Stimulated activated memory B cell treated with anti-CD40 and anti-IgM and Interleukin-4, amounts not matched to agents 10 μg/mL and 1 μg/mL and 100 μg/mL, for 72 hours (primary cell): Measurements from ENCODE around the gene C1orf53.

Experiments
- ATAC-seq: fragments of 150-1000 bp; cut with Tn5 transposase; 2 replicates; pipeline ENCODE4 v1.10.0; 2021
- H3K27ac Mint-ChIP-seq: one replicate; pipeline ENCODE4 v1.8.0; 2022; ENCODE audit warnings: mild to moderate bottlenecking, mixed read lengths
- H3K27me3 Mint-ChIP-seq: one replicate; pipeline ENCODE4 v1.8.0; 2022; ENCODE audit warnings: mixed read lengths
- H3K36me3 Mint-ChIP-seq: one replicate; pipeline ENCODE4 v1.8.0; 2022; ENCODE audit warnings: mixed read lengths
- H3K4me1 Mint-ChIP-seq: one replicate; pipeline ENCODE4 v1.8.0; 2022; ENCODE audit warnings: mixed read lengths
- H3K4me3 Mint-ChIP-seq: one replicate; pipeline ENCODE4 v1.8.0; 2022; ENCODE audit warnings: mild to moderate bottlenecking, moderate library complexity, mixed read lengths
- H3K9me3 Mint-ChIP-seq: one replicate; pipeline ENCODE4 v1.8.0; 2022; ENCODE audit warnings: mixed read lengths

The C1orf53 gene

GRCh38 chr1:197913495-197914276, 11.3 kb downstream of the C1orf53 start:
- Mint-ChIP-seq H3K4me1 (peaks cover 80% of the 10 kb centered on the region), H3K27me3 (peaks cover 100% of the 10 kb centered on the region), H3K9me3 (no peaks in the 10 kb centered on the region), H3K27ac (no peak overlapping the region), H3K4me3 (no peak overlapping the region), H3K36me3 (peaks cover 5% of the 10 kb centered on the region)
- no peak for ATAC-seq

GRCh38 chr1:197914510-197914909, 12.1 kb downstream of the C1orf53 start:
- peaks cover 5% of the 10 kb centered on the region for H3K36me3 Mint-ChIP-seq
- peaks cover 76% of the 10 kb centered on the region for H3K4me1 Mint-ChIP-seq
- ATAC-seq: no peak
- no peak overlapping the region for H3K4me3 Mint-ChIP-seq
- no peak overlapping the region for H3K27ac Mint-ChIP-seq
- no peaks in the 10 kb centered on the region for H3K9me3 Mint-ChIP-seq
- H3K27me3 Mint-ChIP-seq: peaks cover 100% of the 10 kb centered on the region

- H3K27ac Mint-ChIP-seq: no peak overlapping the region
- peaks cover 5% of the 10 kb centered on the region for H3K36me3 Mint-ChIP-seq
- H3K4me1 Mint-ChIP-seq: peaks cover 81% of the 10 kb centered on the region
- ATAC-seq: no peak
- H3K9me3 Mint-ChIP-seq: no peaks in the 10 kb centered on the region
- H3K4me3 Mint-ChIP-seq: peak overlapping the region; percentile 74
- peaks cover 100% of the 10 kb centered on the region for H3K27me3 Mint-ChIP-seq
These were observed 12.9 kb downstream of the C1orf53 start for GRCh38 chr1:197915260-197915861.

- no peak overlapping the region for H3K27ac Mint-ChIP-seq
- peak overlapping the region; percentile 74 for H3K4me3 Mint-ChIP-seq
- no peak for ATAC-seq
- H3K9me3 Mint-ChIP-seq: no peaks in the 10 kb centered on the region
- peaks cover 79% of the 10 kb centered on the region for H3K4me1 Mint-ChIP-seq
- peaks cover 100% of the 10 kb centered on the region for H3K27me3 Mint-ChIP-seq
- peaks cover 5% of the 10 kb centered on the region for H3K36me3 Mint-ChIP-seq
These were observed 13.6 kb downstream of the C1orf53 start for GRCh38 chr1:197915862-197916499.

GRCh38 chr1:197916500-197916983, 14.1 kb downstream of the C1orf53 start:
- peaks cover 79% of the 10 kb centered on the region for H3K4me1 Mint-ChIP-seq
- ATAC-seq: no peak
- no peaks in the 10 kb centered on the region for H3K9me3 Mint-ChIP-seq
- no peak overlapping the region for H3K27ac Mint-ChIP-seq
- peak overlapping the region; percentile 74 for H3K4me3 Mint-ChIP-seq
- peaks cover 100% of the 10 kb centered on the region for H3K27me3 Mint-ChIP-seq
- peaks cover 4% of the 10 kb centered on the region for H3K36me3 Mint-ChIP-seq

- no peaks in the 10 kb centered on the region for H3K9me3 Mint-ChIP-seq
- no peak for ATAC-seq
- H3K4me3 Mint-ChIP-seq: peak overlapping the region; percentile 60
- H3K4me1 Mint-ChIP-seq: peaks cover 64% of the 10 kb centered on the region
- no peak overlapping the region for H3K27ac Mint-ChIP-seq
- peaks cover 100% of the 10 kb centered on the region for H3K27me3 Mint-ChIP-seq
- no peaks in the 10 kb centered on the region for H3K36me3 Mint-ChIP-seq
These were observed 15.6 kb downstream of the C1orf53 start for GRCh38 chr1:197917805-197918651.

- Mint-ChIP-seq H3K36me3 (no peaks in the 10 kb centered on the region), H3K27me3 (peaks cover 98% of the 10 kb centered on the region), H3K4me3 (peak overlapping the region; percentile 26), H3K4me1 (peaks cover 57% of the 10 kb centered on the region), H3K9me3 (no peaks in the 10 kb centered on the region), H3K27ac (no peak overlapping the region)
- ATAC-seq: no peak
These were observed 16.4 kb downstream of the C1orf53 start for GRCh38 chr1:197918807-197919345.

- Mint-ChIP-seq H3K36me3 (no peaks in the 10 kb centered on the region), H3K27me3 (peaks cover 91% of the 10 kb centered on the region), H3K4me1 (peaks cover 55% of the 10 kb centered on the region), H3K9me3 (no peaks in the 10 kb centered on the region), H3K27ac (no peak overlapping the region), H3K4me3 (peak overlapping the region; percentile 41)
- ATAC-seq: no peak
These were observed 17.1 kb downstream of the C1orf53 start for GRCh38 chr1:197919346-197920066.

GRCh38 chr1:197920067-197920396, 17.6 kb downstream of the C1orf53 start:
- no peaks in the 10 kb centered on the region for H3K9me3 Mint-ChIP-seq
- ATAC-seq: no peak
- H3K4me1 Mint-ChIP-seq: peaks cover 55% of the 10 kb centered on the region
- H3K27me3 Mint-ChIP-seq: peaks cover 86% of the 10 kb centered on the region
- no peak overlapping the region for H3K27ac Mint-ChIP-seq
- peak overlapping the region; percentile 41 for H3K4me3 Mint-ChIP-seq
- H3K36me3 Mint-ChIP-seq: no peaks in the 10 kb centered on the region

- Mint-ChIP-seq H3K27ac (no peak overlapping the region), H3K9me3 (no peaks in the 10 kb centered on the region), H3K4me3 (peak overlapping the region; percentile 38), H3K36me3 (no peaks in the 10 kb centered on the region), H3K4me1 (peaks cover 51% of the 10 kb centered on the region), H3K27me3 (peaks cover 81% of the 10 kb centered on the region)
- ATAC-seq: no peak
These were observed 18.1 kb downstream of the C1orf53 start for GRCh38 chr1:197920414-197921117.

- H3K27ac Mint-ChIP-seq: no peak overlapping the region
- ATAC-seq: no peak
- H3K27me3 Mint-ChIP-seq: peaks cover 81% of the 10 kb centered on the region
- no peaks in the 10 kb centered on the region for H3K36me3 Mint-ChIP-seq
- H3K4me1 Mint-ChIP-seq: peaks cover 42% of the 10 kb centered on the region
- no peaks in the 10 kb centered on the region for H3K9me3 Mint-ChIP-seq
- H3K4me3 Mint-ChIP-seq: no peak overlapping the region
These were observed 19.0 kb downstream of the C1orf53 start for GRCh38 chr1:197921235-197922069.

- H3K36me3 Mint-ChIP-seq: no peaks in the 10 kb centered on the region
- no peaks in the 10 kb centered on the region for H3K9me3 Mint-ChIP-seq
- H3K27me3 Mint-ChIP-seq: peaks cover 81% of the 10 kb centered on the region
- no peak overlapping the region for H3K4me3 Mint-ChIP-seq
- ATAC-seq: no peak
- peaks cover 38% of the 10 kb centered on the region for H3K4me1 Mint-ChIP-seq
- no peak overlapping the region for H3K27ac Mint-ChIP-seq
These were observed 19.6 kb downstream of the C1orf53 start for GRCh38 chr1:197922070-197922390.

- Mint-ChIP-seq H3K36me3 (no peaks in the 10 kb centered on the region), H3K9me3 (no peaks in the 10 kb centered on the region), H3K27me3 (peaks cover 81% of the 10 kb centered on the region), H3K4me3 (no peak overlapping the region), H3K4me1 (peaks cover 28% of the 10 kb centered on the region), H3K27ac (no peak overlapping the region)
- no peak for ATAC-seq
These were observed 20.6 kb downstream of the C1orf53 start for GRCh38 chr1:197923038-197923437.
